NK-92 (cell line): Measurements from ENCODE around the gene SCYL2.

Experiments
- DNase-seq: peaks from one replicate; lab custom pipeline; 2025; ENCODE audit not compliant: unreplicated experiment; lab: John Stamatoyannopoulos, UW

The SCYL2 gene

GRCh38 chr12:100372853-100373640 lies 106.1 kb downstream of the SCYL2 start:
- no peak for DNase-seq

GRCh38 chr12:100375038-100375735 lies 108.2 kb downstream of the SCYL2 start:
- no peak for DNase-seq

GRCh38 chr12:100376161-100376560 lies 109.2 kb downstream of the SCYL2 start:
- DNase-seq, result no peak

GRCh38 chr12:100381379-100381778 lies 114.4 kb downstream of the SCYL2 start:
- DNase-seq, result no peak

DNA sequence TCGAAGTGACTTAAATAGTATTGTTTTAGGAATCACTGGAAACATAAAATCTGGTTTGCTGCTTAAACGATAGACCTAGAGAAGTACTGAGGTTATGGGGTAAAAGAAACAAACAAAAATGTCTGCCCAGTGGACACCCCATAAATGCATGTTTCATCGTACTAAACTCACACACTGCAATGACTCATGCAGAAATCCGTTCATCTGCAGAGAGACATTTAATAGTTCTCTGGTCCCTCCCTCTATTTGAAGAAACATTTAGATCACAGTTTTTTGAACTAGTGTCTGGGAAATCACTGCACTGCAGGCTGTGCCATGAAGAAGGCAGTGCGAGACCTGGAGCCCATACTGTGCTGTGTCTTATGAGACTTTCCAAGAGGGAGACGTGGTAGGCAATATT lies 115.4 kb downstream of the SCYL2 start:
- no peak for DNase-seq

- no peak for DNase-seq
These were observed 116.9 kb downstream of the SCYL2 start for GRCh38 chr12:100383586-100384558.

- no peak for DNase-seq
These were observed 117.6 kb downstream of the SCYL2 start for GRCh38 chr12:100384559-100384935.

DNA sequence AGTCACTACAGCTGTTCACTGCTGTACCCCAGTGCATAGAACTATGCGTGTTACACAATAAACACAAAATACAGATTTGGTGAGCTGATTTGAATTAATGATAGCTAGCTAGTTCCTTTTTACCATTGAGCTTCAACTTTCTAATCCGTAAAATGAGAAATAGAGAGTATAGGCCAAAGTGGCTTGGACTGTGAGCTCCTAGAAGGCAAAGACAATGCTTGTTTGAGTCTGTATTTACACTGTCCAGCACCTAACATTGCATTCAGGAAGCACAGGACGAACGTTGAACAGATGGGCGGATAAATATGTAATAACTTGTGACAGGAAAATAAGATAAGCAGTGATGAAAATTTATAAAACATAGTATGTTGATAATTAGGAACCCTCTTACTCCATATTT lies 121.4 kb downstream of the SCYL2 start:
- no peak for DNase-seq
